Measurements from ENCODE around the gene SPEF2.
"Not testable (repeated sequence)": the region's sequence is repeated elsewhere in the genome, so short reads cannot be mapped to it uniquely, and the experiment has no call there.

Gene SPEF2

GRCh38 chr5:35833224-35833623 lies 215.6 kb downstream of the SPEF2 start:
- no peak for DNase-seq (ENCODE audit: low read depth)
- no peak for TF ChIP-seq CTCF (conservative IDR thresholded peaks at IDR 0.05; ENCODE audit: low read length)
- H3K4me3 ChIP-seq (ENCODE audit: low read length), result no peak overlapping the region

GRCh38 chr5:35835796-35836742 lies 218.4 kb downstream of the SPEF2 start:
- no peak for DNase-seq (ENCODE audit: low read depth)
- TF ChIP-seq CTCF (conservative IDR thresholded peaks at IDR 0.05; ENCODE audit: low read length), result no peak
- no peak overlapping the region for H3K4me3 ChIP-seq (ENCODE audit: low read length)

- H3K4me3 ChIP-seq (ENCODE audit: low read length), result no peak overlapping the region
- TF ChIP-seq CTCF (conservative IDR thresholded peaks at IDR 0.05; ENCODE audit: low read length), result no peak
Observed at GRCh38 chr5:35838370-35839042, 220.8 kb downstream of the SPEF2 start.

GRCh38 chr5:35842856-35843255 lies 225.2 kb downstream of the SPEF2 start:
- H3K4me3 ChIP-seq (ENCODE audit: low read length), result no peak overlapping the region
- TF ChIP-seq CTCF (conservative IDR thresholded peaks at IDR 0.05; ENCODE audit: low read length), result no peak
- DNase-seq (ENCODE audit: low read depth), result no peak

More at GRCh38 chr5:35838370-35839042, 220.8 kb downstream of the SPEF2 start:
- no peak for DNase-seq (ENCODE audit: low read depth)

- DNase-seq (ENCODE audit: low read depth); H3K4me3 ChIP-seq (ENCODE audit: low read length): not testable (repeated sequence)
Observed at GRCh38 chr5:35845508-35845907, 227.8 kb downstream of the SPEF2 start.

- no peak for TF ChIP-seq CTCF (conservative IDR thresholded peaks at IDR 0.05; ENCODE audit: low read length)
- DNase-seq (ENCODE audit: low read depth), result no peak
- no peak overlapping the region for H3K4me3 ChIP-seq (ENCODE audit: low read length)
Observed at GRCh38 chr5:35847491-35847890, 229.8 kb downstream of the SPEF2 start.

GRCh38 chr5:35847961-35848360 lies 230.3 kb downstream of the SPEF2 start:
- TF ChIP-seq CTCF (conservative IDR thresholded peaks at IDR 0.05; ENCODE audit: low read length), result no peak
- no peak overlapping the region for H3K4me3 ChIP-seq (ENCODE audit: low read length)
- DNase-seq (ENCODE audit: low read depth), result no peak
